A204.1 (cell line): ENCODE measurements around the gene EEFSEC.

Experiments
- FAIRE-seq: peaks from 2 replicates; lab custom pipeline; 2012; peaks lifted over from hg19 to GRCh38; lab: Jason Lieb, UNC

The EEFSEC gene

GRCh38 chr3:128395046-128395445, 241.8 kb downstream of the EEFSEC start:
- FAIRE-seq = no peak

DNA sequence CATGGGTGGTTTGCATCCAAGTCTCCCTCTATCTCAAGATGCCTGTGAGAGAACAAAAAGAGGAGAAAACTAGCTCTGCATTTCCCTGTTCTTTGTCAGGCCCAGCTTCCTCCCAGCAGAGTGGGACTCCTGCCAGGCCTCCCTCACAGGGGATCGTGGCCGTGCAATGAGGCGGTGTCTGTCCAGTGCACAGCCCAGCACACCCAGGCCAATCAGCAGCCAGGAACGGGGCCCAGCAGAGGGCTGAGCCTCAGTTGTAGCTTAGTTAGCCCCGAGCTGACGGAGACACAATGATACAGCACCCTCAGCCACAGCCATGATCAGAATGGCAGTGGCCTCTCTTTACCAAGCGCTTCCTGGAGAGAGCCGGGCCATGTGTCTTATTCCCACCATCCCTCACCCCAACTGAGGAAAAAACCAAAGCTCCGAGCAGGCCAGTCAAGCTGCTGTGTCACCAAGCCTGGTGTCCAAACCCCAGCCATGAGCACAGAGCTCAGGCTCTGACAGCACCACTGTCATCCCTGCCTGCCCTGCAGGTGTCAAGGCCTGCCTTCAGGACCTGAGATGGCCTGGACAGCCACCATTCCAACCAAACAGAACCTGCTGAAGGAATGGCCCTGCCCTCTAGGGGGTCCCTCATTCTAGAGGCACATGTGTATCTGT, 242.3 kb downstream of the EEFSEC start:
- no peak for FAIRE-seq

- no peak for FAIRE-seq
These were observed 244.2 kb downstream of the EEFSEC start for GRCh38 chr3:128397484-128397883.

DNA sequence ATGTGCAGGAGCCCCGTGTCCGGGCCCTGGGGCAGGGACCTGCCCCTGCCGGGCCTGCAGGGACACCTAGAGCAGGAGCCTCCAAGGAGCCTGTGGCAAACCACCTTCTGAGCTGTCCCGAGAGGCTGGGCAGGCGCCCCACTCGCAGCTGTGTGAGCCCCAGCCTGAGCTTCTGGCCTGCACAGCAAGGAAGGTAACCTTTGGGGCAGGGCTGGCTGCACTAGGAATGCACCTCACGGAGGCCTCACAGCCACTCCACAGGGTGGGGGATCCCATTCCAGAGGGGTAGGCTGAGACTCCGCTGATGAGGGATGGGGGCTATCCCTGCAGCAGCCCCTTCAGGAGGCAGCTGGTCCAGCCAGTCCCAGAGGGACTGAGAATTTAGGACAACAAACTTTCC, 245.3 kb downstream of the EEFSEC start:
- FAIRE-seq = no peak

DNA sequence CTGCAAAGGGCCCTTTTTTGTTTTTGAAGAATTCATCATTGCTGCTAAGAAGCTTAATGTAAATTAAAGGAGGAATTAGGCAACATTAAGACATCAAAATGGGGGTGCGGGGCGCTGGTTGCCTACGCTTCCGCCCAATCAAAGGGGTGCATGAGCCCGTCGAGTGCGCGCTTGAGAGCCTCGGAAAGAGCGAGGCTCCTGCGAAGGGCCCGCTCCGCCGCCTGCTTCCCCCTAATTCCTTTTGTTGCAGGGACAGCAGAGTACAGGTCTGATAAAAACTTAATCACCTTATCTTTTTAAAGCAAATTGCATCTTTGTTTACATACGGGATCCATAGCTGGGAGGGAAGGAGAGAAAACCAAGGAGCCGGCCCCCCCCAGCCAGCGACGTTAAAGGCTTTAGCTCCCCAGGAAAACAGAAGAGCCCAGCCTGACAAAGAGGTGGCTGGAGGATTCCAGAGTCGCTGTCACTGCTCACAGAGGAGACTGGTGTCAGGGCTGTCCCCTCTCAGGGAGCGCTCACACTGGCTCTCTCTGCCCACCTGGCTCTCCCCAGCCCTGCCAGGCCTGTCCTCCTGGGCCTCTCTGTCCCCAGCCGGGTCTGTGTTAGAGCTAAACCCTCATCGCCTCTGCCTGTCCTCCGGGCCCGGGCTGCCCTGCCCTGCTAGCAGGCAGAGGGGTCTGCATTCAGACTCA, 246.1 kb downstream of the EEFSEC start:
- FAIRE-seq = no peak

DNA sequence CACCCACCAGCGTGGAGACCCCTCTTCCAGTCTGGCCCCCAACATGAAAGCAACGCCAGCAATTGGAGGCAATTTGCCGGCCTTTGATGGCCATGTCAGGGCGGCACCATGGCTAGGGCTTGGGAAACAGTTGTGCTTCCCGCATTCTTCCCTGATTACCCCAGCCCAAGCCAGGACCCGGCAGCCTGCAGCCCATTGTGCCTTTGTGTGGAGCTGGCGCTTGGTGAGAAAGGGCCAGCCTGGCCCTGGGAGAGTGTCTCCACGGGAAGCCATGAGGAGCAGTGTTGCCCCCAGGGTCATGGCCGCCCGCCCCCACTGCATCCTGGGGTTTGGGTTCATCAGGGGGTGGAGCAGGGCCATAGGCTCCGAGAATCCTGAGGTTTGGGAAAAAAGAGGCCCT, 247.4 kb downstream of the EEFSEC start:
- no peak for FAIRE-seq

DNA sequence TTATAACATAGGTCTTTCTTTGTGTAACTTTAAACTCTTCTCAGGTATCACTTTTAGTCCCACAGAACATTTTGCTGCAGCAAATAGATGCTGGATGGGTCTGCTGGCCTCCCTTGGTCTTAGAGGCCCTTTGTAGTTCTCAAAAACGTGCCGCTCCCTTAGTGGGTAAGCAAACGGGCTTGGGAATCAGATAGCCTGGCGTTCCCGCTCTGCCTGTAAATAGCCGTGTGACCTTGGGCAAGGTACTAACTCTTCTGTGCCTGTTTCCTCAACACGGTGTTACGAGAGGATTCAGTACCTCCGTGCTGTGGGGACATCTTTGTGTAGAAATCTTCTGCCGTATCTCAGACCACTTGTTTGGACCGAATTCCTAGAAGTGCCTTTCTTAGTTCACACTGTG, 249.0 kb downstream of the EEFSEC start:
- FAIRE-seq = no peak

- no peak for FAIRE-seq
These were observed 249.7 kb downstream of the EEFSEC start for GRCh38 chr3:128402998-128403397.

DNA sequence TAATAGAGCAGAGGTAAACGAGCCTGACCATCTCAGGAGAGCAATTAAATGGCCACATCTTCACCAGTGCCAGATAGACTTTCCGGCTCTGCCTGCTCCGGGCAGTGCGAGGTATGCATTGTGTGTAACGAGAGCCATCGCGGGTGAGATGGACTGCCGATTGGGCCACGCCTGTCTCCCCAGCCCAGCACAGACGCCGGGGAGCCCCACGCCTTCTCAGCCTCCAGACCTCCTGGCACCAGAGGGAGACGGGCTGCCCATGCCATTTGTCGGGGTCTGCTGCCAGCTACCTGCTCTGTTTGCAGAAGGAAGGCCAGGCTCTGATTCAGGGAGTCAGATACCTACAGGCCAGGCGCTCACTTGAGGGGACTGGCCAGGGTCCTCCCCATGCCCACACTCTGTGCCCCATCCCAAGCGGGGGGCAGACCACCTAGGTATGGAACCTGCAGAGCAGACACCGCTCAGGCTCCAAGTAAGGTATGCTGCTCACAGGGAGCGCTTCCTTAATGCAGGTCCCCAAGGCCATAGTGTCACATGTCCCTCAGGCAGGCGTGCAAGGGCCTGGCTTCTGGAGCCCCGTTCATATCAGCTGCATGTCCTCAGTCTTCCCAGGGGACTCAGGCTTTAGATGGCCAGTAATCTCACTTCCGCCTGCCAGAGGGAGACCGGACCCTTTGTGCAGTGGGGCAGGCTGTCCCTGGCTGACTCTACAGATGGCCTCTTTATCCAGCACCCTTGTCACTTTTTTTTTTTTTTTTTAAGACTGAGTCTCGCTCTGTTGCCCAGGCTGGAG, 251.2 kb downstream of the EEFSEC start:
- FAIRE-seq = no peak

DNA sequence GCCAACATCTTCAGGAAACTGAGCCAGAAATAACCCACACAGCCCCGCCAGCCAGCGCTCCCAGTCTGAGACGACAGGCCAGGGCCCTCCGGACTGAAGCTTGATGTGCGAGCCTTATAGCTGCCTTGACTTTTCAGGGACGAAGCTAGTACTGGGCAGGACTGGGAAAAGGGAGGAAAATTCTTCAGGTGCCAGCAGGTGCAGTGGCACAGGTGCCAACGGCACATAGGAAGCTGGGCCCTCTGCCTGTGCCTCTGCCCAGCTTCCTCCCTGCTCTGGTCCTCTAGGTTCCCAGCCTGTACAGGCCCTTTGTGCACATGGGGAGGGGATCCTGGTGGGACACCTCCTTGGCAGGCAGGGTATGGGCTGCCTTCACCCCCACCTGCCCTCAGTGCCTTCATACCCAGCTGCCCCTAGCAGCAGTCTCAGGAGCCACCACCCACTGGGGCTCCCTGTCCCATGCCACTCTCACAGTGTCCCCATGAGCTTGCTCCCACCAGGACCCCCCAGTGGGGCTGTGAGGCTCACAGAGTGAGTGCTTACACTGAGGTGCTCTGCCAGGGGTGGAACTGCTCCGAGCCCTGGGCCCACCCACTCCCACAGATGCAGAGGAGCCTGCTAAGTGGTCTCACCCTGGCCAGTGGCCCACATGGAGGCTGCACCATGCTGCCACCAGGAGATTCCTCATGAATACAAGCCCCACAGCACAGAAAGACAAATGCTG, 252.4 kb downstream of the EEFSEC start:
- FAIRE-seq = no peak

DNA sequence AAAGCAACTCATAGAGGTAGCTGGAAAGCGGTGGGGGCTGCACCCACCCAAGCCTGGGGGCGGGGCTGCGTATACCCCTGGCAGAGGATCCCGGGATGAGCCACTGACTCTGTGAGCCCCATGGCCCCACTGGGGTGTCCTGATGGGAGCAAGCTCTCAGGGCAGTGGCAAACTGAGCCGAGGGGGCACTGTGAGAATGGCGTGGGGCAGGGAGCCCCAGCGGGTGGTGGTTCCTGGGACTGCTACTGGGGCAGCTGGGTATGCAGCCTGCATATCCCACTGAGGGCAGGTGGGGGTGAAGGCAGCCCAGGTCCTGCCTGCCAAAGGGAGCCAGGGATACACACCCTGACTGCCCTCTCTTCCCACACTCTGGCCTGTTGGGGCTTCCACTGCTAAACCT, 254.0 kb downstream of the EEFSEC start:
- no peak for FAIRE-seq

- FAIRE-seq = no peak
These were observed 254.9 kb downstream of the EEFSEC start for GRCh38 chr3:128408012-128408692.

DNA sequence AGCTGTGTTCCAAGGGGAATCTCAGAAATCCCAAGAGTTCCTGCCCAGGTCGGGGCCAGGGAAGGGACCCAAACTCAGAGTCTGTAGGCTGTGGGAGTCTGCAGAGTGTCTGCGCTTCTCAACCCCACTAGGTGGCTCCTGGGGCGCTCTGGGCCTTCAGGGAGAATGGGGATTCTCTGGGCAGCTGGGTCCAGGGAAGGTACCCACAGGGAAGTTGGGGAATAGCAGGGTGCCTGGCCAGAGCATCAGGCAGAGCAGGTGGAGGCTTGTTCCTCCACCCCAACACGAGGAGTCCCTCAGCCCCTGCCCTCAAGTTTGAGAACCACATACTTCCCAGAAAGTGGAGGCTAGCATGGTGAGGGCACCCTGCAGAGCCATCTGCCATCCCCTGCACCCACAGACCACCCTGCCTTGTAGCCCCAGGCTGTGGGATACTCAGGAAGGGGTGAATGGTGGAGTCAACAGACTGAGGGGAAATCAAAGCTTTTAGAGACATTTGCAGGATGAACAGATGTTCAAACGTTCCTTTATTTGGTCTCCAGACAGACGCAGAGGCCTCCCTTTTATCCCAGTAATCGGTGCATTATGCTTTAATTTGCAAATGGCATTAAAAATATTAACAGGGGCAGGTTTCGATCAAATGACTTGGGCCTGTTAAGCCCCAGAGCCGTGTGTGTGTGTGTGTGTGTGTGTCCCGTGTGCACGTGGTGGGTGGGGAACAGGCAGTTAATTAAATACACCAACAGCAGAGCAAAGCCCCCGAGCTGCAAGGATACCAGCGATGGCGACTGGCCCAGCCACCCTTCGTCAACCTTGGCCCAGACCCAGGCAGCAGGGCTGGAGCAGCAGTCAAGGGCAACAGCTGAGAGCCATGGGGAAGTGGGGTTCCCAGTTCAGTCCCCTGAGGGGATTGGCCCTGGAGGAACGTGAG, 255.7 kb downstream of the EEFSEC start:
- FAIRE-seq = no peak

- no peak for FAIRE-seq
These were observed 256.6 kb downstream of the EEFSEC start for GRCh38 chr3:128409624-128410581.

- no peak for FAIRE-seq
These were observed 257.6 kb downstream of the EEFSEC start for GRCh38 chr3:128410669-128411573.

- FAIRE-seq = no peak
These were observed 258.3 kb downstream of the EEFSEC start for GRCh38 chr3:128411574-128412064.

- FAIRE-seq = no peak
These were observed 259.1 kb downstream of the EEFSEC start for GRCh38 chr3:128412180-128413002.

GRCh38 chr3:128413003-128413370, 259.7 kb downstream of the EEFSEC start:
- FAIRE-seq = no peak
